HepG2 (cell line): ENCODE measurements around the gene SLC12A3. TPM values are rescaled to one million over a fixed set of nuclear protein-coding genes. Genes with fewer than 3 reads are reported as not detected.
A peak's percentile ranks its signal among the peaks of the same experiment; 100 is the strongest.

Experiments used
- AGO1 ChIP-seq: fragments of 200-400 bp; formaldehyde crosslinking; IDR thresholded peaks from 2 replicates; pipeline ENCODE4 v1.6.1; 2017; ENCODE audit warnings: mild to moderate bottlenecking, low read depth, low read length, moderate library complexity; ENCODE audit not compliant: poor library complexity, severe bottlenecking
- BCL3 ChIP-seq: sonication (generic); formaldehyde crosslinking; IDR thresholded peaks from 2 replicates; pipeline ENCODE4 v1.5.1; 2020; ENCODE audit warnings: mild to moderate bottlenecking, missing genetic modification reagents, moderate library complexity
- CBX1 ChIP-seq: IDR thresholded peaks from one replicate; pipeline ENCODE4 v1.6.1; 2016; ENCODE audit warnings: antibody characterized with exemption, low read depth
- FOSL1 ChIP-seq: sonication (generic); formaldehyde crosslinking; IDR thresholded peaks from 2 replicates; pipeline ENCODE4 v1.9.0; 2021; ENCODE audit warnings: missing genetic modification reagents, borderline replicate concordance
- GFI1 ChIP-seq: sonication (generic); formaldehyde crosslinking; IDR thresholded peaks from 2 replicates; pipeline ENCODE4 v1.5.0; 2020; ENCODE audit warnings: missing genetic modification reagents, mild to moderate bottlenecking, borderline replicate concordance
- HNF4G ChIP-seq, 2 experiments: sonication (generic) in 1 of 2; formaldehyde crosslinking in 1 of 2; IDR thresholded peaks; 2 replicates each; pipeline versions ENCODE4 v1.4.0 to v1.6.1; 2011 to 2020; ENCODE audit warnings: borderline replicate concordance in 2 of 2, low read depth in 2 of 2, mild to moderate bottlenecking in 2 of 2, low read length in 1 of 2, missing genetic modification reagents in 1 of 2, moderate library complexity in 1 of 2
- MBNL3 ChIP-seq: fragments of 250-450 bp; sonication (Bioruptor Pico); conservative IDR thresholded peaks from 2 replicates; pipeline ENCODE4 v1.8.0; 2022; ENCODE audit warnings: mild to moderate bottlenecking, inconsistent platforms
- NAIF1 ChIP-seq: sonication (generic); formaldehyde crosslinking; IDR thresholded peaks from 2 replicates; pipeline ENCODE4 v1.5.0; 2020; ENCODE audit warnings: mild to moderate bottlenecking, missing genetic modification reagents, borderline replicate concordance
- PAF1 ChIP-seq: IDR thresholded peaks from 2 replicates; pipeline ENCODE4 v1.6.1; 2016; ENCODE audit warnings: missing genetic modification reagents, missing compliant biosample characterization
- PBX3 ChIP-seq: sonication (generic); formaldehyde crosslinking; IDR thresholded peaks from 2 replicates; pipeline ENCODE4 v1.8.1; 2023; ENCODE audit warnings: missing genetic modification reagents, inconsistent platforms, borderline replicate concordance
- PCBP1 ChIP-seq: fragments of 200-400 bp; formaldehyde crosslinking; IDR thresholded peaks from 2 replicates; pipeline ENCODE4 v1.6.1; 2017; ENCODE audit warnings: mild to moderate bottlenecking, low read depth, low read length, borderline replicate concordance
- POLR2A ChIP-seq, 2 experiments: IDR thresholded peaks; 2 replicates each; pipeline ENCODE4 v1.6.1; 2011; ENCODE audit warnings: low read depth in 2 of 2, low read length in 2 of 2, mild to moderate bottlenecking in 1 of 2, moderate library complexity in 1 of 2; ENCODE audit not compliant: insufficient read depth in 1 of 2
- SOX6 ChIP-seq, 2 experiments: fragments of 450-650 bp in 1 of 2; sonication (generic) in 1 of 2; formaldehyde crosslinking in 1 of 2; IDR thresholded peaks; 2 replicates each; pipeline versions ENCODE4 v1.4.0 to v1.6.1; 2017 to 2020; ENCODE audit warnings: antibody characterized with exemption in 1 of 2, mild to moderate bottlenecking in 1 of 2, missing genetic modification reagents in 1 of 2
- YEATS2 ChIP-seq: sonication (generic); formaldehyde crosslinking; IDR thresholded peaks from 2 replicates; pipeline ENCODE4 v1.4.0; 2020; ENCODE audit warnings: missing genetic modification reagents, borderline replicate concordance
- ZBTB33 ChIP-seq: sonication (generic); formaldehyde crosslinking; IDR thresholded peaks from 2 replicates; pipeline ENCODE4 v1.4.0; 2020; ENCODE audit warnings: missing genetic modification reagents
- ZFP90 ChIP-seq: sonication (generic); formaldehyde crosslinking; IDR thresholded peaks from 2 replicates; pipeline ENCODE4 v1.8.0; 2022; ENCODE audit warnings: missing genetic modification reagents, mild to moderate bottlenecking, inconsistent platforms, borderline replicate concordance
- ZMAT5 ChIP-seq: sonication (generic); formaldehyde crosslinking; IDR thresholded peaks from 2 replicates; pipeline ENCODE4 v1.5.0; 2020; ENCODE audit warnings: mild to moderate bottlenecking, low read depth, missing genetic modification reagents, borderline replicate concordance
- ZNF572 ChIP-seq: sonication (generic); formaldehyde crosslinking; IDR thresholded peaks from 2 replicates; pipeline ENCODE4 v1.5.1; 2020; ENCODE audit warnings: mild to moderate bottlenecking, missing genetic modification reagents
- ZNF598 ChIP-seq: sonication (generic); formaldehyde crosslinking; IDR thresholded peaks from 2 replicates; pipeline ENCODE4 v1.5.1; 2020; ENCODE audit warnings: mild to moderate bottlenecking, missing genetic modification reagents, borderline replicate concordance
- polyA plus RNA-seq, 8 experiments: library from polyadenylated mRNA; depleted of rRNA in 3 of 8; stranded (reverse) in 7 of 8; unstranded in 1 of 8; fragments of >200 nt; fragmentation: Illumina TruSeq in 4 of 8; extraction: Trizol in 4 of 8; gene quantifications; 2 replicates each; pipeline versions ENCODE4 v1.2.1 to v1.2.3, GENCODE V29; 2011 to 2016; ENCODE audit warnings: low read depth in 4 of 8, missing spikeins in 1 of 8, mixed read lengths in 1 of 8; ENCODE audit not compliant: insufficient read depth in 1 of 8
- total RNA-seq, 5 experiments: library from RNA; depleted of rRNA; stranded (reverse); fragments of >200 nt; fragmentation: Illumina TruSeq; extraction: Trizol; gene quantifications; 2 replicates each; pipeline ENCODE4 v1.2.3, GENCODE V29; 2016; ENCODE audit warnings: low read depth in 1 of 5

The SLC12A3 gene
- total and polyA plus RNA-seq, 2 of the 13 experiments (the other 11 are each of a cell fraction or from before 2014, with no cell fraction given): 6.2 TPM; not detected in 1

GRCh38 chr16:56932721-56933619 lies 68.0 kb downstream of the SLC12A3 start (continued):
- TF ChIP-seq PBX3 (no peak), HNF4G (IDR thresholded peaks at IDR 0.05; ENCODE audit: borderline replicate concordance, low read depth, low read length) (no peak), HNF4G (CRISPR knock-in tag; IDR thresholded peaks at IDR 0.05; ENCODE audit: borderline replicate concordance, low read depth) (0 out of 2 replicates have a peak, but pooled peaks have one; percentile 14), ZNF572 (CRISPR knock-in tag) (no peak), MBNL3 (CRISPR knock-in tag) (no peak), GFI1 (CRISPR knock-in tag) (no peak), BCL3 (CRISPR knock-in tag) (0 out of 2 replicates have a peak, but pooled peaks have one; percentile 50), PAF1 (CRISPR knock-in tag) (no peak), ZMAT5 (CRISPR knock-in tag) (no peak), PCBP1 (no peak), ZBTB33 (CRISPR knock-in tag) (no peak), FOSL1 (CRISPR knock-in tag) (no peak), ZNF598 (peak; percentile 89), CBX1 (no peak), AGO1 (no peak), SOX6 (IDR thresholded peaks at IDR 0.05) (no peak), SOX6 (CRISPR knock-in tag; IDR thresholded peaks at IDR 0.05) (peak; percentile 81), NAIF1 (CRISPR knock-in tag) (0 out of 2 replicates have a peak, but pooled peaks have one; percentile 14), YEATS2 (CRISPR knock-in tag) (peak; percentile 53; the same call in 1 of the 2 replicates), POLR2A (IDR thresholded peaks at IDR 0.05; ENCODE audit: insufficient read depth in 1 of 2, low read depth in 2 of 2, low read length in 2 of 2) (peak in 1 of 2 experiments; percentile 66; a peak in 3 of 4 replicates), ZFP90 (no peak)
